Measurements from ENCODE around the gene ANKMY1.

DNA sequence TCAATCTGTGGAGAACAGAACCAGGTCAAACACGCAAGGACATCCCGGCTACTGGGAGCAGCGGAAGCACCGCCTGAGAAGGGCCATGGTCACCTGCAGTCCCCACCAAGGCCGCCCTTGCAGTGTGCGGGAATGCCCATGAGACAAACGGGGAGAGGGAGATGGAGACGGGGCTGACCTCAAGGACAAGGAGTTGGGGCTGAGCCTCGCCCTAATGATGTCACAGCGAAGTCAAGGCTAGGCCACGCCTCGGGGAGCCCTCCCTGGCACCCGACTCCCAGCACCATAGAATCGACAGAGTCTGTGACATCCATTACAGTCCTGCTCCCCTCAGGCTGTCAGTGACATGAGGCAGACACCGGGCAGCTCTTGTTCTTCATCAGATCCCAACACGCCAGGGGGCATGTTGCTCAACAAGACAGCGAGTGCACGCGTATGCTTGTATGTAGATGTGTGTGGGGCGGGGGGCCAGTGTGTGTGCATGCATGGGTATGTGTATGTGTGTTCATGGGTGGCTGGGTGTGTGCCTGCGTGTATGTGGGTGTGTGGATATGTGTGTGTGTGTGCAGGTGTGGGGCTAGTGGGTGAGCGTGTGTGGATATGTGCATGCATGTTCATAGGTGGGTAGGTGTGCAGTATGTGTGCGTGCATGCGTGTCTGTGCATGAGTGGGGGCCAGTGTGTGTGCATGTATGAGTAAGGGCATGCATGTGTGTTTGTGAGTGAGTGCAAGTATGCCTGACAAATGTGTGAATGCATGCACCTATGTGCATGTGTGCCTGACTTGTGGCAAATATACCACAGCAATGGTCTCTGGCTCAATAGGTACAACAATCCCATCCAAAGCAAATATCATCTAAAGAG lies 57.0 kb downstream of the ANKMY1 start:
- TF ChIP-seq, protein P1, sequence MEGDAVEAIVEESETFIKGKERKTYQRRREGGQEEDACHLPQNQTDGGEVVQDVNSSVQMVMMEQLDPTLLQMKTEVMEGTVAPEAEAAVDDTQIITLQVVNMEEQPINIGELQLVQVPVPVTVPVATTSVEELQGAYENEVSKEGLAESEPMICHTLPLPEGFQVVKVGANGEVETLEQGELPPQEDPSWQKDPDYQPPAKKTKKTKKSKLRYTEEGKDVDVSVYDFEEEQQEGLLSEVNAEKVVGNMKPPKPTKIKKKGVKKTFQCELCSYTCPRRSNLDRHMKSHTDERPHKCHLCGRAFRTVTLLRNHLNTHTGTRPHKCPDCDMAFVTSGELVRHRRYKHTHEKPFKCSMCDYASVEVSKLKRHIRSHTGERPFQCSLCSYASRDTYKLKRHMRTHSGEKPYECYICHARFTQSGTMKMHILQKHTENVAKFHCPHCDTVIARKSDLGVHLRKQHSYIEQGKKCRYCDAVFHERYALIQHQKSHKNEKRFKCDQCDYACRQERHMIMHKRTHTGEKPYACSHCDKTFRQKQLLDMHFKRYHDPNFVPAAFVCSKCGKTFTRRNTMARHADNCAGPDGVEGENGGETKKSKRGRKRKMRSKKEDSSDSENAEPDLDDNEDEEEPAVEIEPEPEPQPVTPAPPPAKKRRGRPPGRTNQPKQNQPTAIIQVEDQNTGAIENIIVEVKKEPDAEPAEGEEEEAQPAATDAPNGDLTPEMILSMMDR (IDR thresholded peaks at IDR 0.05): no peak
- no peak for TF ChIP-seq POLR2A (IDR thresholded peaks at IDR 0.05)
